HTERT RPE-1 (cell line): ENCODE data around the gene NFATC3.

Source experiments
- in situ Hi-C: fragments of 300-500 bp; cut with MboI; formaldehyde crosslinking; loops from 4 replicates; pipeline ENCODE4 v1.14.3; 2020; ENCODE audit warnings: low sequenced_read_pairs

The NFATC3 gene

GRCh38 chr16:68179855-68180254 is 94.7 kb downstream of the NFATC3 start:
- in situ Hi-C loops: no loop called here

DNA sequence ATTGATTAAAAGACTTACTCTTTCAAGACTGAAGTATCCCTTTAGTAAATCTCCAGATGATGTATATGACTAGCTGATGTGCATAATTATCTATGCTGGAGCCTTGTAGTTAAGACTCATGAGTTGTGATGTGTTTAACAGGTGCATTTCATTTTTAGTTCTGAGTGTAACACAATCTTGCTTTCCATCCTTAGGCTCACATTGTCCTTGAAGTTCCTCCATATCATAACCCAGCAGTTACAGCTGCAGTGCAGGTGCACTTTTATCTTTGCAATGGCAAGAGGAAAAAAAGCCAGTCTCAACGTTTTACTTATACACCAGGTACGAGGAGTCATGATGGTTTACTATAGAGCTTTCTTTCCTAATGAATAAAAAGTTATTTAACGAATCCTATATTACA is 97.9 kb downstream of the NFATC3 start:
- in situ Hi-C loops: no loop called here

- in situ Hi-C loops: no loop called here
Measured at GRCh38 chr16:68186877-68187276, 101.7 kb downstream of the NFATC3 start.

DNA sequence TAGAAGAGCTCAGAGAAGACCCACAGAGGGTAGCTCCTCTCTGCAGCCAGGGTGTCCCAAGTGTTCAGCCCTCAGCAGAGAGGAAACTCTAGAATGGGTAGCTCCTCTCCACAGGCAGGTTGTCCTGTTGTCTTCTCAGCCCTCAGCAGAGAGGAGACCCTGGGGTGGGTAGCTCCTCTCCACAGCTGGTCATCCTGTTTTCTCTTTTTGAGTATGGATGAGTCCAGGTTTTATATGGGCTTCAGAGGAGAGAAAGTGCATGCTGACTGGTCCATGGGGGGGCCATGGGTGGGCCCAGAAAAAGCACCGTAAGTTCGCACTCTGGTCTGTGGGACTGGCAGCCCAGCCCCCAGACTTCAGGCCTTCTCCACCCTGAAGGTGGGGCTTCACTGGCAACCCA is 102.3 kb downstream of the NFATC3 start:
- in situ Hi-C loops: no loop called here

- in situ Hi-C loops: no loop called here
Measured at GRCh38 chr16:68188170-68188569, 103.0 kb downstream of the NFATC3 start.

- in situ Hi-C loops: no loop called here
Measured at GRCh38 chr16:68190081-68190480, 104.9 kb downstream of the NFATC3 start.

DNA sequence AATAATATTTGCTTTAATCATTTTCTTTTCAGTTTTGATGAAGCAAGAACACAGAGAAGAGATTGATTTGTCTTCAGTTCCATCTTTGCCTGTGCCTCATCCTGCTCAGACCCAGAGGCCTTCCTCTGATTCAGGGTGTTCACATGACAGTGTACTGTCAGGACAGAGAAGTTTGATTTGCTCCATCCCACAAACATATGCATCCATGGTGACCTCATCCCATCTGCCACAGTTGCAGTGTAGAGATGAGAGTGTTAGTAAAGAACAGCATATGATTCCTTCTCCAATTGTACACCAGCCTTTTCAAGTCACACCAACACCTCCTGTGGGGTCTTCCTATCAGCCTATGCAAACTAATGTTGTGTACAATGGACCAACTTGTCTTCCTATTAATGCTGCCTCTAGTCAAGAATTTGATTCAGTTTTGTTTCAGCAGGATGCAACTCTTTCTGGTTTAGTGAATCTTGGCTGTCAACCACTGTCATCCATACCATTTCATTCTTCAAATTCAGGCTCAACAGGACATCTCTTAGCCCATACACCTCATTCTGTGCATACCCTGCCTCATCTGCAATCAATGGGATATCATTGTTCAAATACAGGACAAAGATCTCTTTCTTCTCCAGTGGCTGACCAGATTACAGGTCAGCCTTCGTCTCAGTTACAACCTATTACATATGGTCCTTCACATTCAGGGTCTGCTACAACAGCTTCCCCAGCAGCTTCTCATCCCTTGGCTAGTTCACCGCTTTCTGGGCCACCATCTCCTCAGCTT is 105.8 kb downstream of the NFATC3 start:
- in situ Hi-C loops: no loop called here

GRCh38 chr16:68194251-68194650 is 109.1 kb downstream of the NFATC3 start:
- in situ Hi-C loops: no loop called here

DNA sequence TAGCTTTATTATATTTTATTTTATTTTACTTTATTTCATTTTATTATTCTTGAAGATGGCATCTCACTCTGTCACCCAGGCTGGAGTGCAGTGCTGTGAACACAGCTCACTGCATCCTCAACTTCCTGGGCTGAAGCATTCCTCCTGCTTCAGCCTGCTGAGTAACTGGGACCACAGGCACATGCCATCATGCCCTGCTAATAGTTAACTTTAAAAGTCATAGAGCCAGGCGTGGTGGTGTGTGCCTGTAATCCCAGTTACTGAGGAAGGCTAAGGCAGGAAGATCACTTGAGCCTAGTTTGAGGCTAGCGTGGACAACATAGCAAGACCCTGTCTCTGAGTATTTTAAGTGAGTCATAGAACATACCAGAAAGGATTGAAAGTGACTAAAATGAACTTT is 112.1 kb downstream of the NFATC3 start:
- in situ Hi-C loops: no loop called here

DNA sequence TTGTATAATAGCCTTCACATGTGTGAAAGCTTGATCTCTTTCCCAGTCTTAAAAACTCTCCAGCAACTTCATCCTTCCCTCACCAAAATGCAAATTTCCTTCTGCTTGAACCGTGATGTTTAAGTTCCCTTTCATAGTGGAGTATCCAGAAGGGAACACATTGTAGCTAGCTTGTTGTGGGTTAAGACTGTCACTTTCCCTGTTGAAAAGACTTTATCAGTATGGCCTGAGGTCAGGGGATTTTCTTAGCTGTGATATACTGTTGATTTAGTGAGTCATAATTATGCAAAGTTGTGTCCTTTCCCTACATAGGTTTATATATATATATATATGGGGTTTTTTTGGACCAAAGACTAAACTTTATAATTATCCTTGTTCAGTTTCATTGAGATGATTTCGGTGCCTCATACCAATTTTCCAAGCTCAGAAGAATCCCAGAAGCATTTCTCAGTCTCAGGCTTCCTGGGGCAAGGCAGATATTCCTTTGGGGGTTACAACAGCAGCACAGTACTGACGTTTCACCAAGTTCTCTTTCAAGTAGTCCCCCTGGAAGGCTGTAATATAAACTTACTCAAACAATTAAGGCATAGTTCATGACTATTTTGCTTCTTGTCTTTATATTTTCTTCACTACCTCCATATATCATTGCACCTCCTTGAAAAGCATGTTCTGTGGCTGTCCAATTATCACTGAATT is 115.1 kb downstream of the NFATC3 start:
- in situ Hi-C loops: no loop called here

DNA sequence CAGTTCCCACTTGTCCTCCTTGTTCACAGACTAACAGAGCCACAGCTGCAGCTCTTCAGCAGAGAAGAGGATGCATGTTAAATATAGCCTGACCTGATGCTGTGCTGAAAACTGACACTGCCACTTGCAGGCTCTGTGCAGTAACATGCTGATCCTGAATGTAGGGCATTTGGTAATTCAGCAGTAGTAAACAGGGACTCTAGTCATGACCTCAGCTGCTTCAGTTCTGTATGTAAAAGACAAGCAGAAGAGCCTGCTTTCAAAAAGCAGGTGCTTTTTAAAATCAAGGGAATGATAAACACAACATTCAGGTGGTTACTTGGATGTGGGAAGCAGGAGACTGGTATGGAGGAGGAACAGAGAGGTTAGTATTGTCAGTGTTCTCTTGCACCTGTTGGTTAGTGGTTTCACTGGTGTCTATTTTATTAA is 116.9 kb downstream of the NFATC3 start:
- in situ Hi-C loops: no loop called here

DNA sequence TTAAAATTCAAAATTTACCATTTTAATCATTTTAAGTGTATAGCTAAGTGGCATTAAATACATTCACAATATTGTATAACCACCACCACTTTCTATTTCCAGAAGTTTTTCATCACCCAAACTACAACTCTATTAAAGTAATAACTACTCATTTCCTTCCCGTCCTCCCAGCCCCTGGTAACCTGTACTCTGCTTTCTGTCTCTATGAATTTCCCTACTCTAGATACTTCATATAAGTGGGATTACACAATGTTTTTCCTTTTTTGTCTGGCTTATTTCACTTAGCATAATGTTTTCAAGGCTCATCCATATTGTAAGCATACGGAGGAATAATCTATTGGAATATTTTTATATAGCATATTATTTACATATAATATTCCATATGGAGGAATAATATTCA is 121.1 kb downstream of the NFATC3 start:
- in situ Hi-C loops: no loop called here

- in situ Hi-C loops: no loop called here
Measured at GRCh38 chr16:68214726-68215125, 129.6 kb downstream of the NFATC3 start.

DNA sequence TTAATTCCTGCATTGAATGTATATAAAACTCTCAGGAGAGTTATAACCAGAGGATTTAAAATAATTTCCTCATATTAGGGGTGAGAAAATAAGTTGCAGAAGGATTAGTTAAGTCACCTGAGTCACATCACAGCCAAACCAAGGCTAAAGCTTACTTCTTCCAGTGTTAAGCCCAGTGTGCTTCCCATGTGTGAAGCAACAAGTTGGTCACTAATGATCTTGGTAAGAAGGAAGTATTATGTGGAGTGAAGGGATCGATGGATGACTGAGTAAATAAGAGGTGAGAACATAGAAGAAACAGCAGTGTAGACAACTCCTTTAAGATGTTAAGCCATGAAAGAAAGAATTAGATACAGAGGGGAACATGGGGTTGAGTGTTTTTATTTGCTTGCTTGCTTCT is 130.1 kb downstream of the NFATC3 start:
- in situ Hi-C loops: no loop called here

DNA sequence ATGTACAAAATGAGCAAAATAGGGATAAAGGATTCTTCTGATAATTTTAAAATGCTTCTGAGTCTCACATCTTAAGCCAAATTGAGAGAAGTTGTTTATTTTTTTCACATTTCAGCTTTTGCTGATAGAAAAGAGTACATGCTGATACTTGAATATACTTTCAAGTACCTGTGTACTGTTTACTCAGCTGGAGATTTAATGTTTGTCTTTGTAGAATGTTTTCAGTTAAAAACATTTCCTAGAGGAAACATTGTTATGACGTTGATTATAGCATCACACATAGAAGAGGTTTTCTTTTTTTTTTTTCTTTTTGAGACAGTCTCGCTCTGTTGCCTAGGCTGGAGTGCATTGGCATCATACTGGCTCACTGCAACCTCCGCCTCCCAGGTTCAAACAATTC is 131.1 kb downstream of the NFATC3 start:
- in situ Hi-C loops: no loop called here

DNA sequence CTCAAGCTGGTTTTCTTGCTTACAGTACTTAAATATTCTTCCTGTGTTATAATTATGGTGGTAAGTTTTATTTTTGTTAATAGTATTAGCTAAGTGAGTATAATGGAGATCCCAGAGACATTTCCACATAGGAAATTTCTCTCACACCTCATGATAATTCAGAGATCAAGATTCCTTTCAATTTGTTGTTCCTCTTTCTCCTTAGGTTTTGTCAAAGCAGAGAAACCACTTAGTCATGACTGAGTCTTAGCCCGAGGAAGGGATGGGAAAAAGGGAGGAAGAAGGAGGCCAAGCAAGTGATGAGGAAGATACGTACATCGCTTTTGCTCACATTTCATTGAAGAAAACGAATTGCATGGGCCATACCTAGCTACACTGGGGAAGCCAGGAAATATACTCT is 132.3 kb downstream of the NFATC3 start:
- in situ Hi-C loops: no loop called here

DNA sequence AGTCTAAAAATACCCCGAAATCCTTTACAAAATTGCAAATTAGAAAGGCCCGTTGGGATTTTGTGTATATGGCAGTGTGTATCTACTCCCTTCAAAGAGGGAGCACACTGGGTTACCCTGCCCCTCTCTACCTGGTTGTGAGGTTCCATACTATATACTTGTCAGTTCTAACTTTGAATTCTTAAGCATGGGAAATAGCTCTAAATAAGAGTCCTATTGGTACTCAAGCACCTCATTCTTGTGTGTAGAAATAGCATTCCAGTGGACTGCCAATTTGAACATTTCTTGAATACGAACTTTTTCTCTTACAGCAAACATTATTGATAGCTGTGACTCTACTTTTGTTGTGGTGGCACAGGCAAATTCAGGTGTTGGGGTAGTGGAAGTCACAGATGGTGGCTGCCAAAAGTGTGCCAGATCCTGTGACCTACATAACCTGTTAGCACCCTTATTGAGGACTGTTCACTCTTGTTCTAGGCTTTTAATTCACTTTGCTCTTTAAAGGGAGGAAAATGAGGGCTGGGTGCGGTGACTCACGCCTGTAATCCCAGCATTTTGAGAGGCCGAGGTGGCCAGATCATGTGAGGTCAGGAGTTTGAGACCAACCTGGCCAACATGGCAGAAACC is 134.7 kb downstream of the NFATC3 start:
- in situ Hi-C loops: no loop called here

DNA sequence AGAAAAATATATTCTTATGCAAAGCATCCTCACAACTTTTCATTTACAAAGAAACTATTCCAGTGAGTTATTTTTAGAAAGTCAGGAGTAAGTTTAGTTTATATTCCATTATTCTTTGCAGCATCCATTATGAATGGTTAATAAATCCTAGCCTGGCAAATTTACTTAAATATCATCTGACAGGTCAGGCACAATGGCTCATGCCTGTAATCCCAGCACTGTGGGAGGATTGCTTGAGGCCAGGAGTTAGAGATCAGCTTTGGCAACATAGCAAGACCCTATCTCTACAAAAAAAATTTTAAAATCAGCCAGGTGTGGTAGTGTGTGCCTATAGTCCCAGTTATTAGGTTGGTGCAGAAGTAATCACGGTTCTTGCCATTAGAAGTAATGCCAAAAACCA is 137.9 kb downstream of the NFATC3 start:
- in situ Hi-C loops: no loop called here

GRCh38 chr16:68226116-68226515 is 140.9 kb downstream of the NFATC3 start:
- in situ Hi-C loops: no loop called here

DNA sequence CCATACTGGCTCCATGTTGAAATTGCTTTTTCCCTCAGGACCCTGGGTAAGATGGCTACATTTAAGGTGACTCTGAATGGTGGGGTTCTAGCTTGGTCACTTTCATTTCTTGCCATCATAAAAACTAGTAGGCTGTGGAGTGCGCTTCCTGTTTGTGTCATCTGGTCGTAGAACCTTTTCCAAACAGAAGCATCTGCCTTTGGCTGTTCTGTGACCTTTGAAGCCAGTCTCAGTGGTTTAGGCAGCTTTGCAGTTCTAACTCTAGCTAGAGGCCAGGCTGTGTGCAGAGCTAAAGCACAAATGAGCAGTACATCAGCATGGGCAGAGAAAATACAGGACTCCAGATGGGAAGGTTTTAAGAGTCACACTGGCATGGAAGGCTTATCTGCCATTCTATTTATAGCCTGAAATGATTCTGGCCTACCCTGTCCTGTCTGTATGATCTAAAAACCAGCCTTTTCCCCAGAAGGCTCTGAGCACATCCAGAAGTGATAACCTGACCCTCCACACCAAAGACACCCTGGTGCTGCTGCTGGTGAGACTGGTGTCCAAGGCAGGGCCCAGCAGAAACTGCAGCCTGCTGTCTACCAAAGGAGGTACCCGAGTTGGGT is 142.1 kb downstream of the NFATC3 start:
- in situ Hi-C loops: no loop called here

DNA sequence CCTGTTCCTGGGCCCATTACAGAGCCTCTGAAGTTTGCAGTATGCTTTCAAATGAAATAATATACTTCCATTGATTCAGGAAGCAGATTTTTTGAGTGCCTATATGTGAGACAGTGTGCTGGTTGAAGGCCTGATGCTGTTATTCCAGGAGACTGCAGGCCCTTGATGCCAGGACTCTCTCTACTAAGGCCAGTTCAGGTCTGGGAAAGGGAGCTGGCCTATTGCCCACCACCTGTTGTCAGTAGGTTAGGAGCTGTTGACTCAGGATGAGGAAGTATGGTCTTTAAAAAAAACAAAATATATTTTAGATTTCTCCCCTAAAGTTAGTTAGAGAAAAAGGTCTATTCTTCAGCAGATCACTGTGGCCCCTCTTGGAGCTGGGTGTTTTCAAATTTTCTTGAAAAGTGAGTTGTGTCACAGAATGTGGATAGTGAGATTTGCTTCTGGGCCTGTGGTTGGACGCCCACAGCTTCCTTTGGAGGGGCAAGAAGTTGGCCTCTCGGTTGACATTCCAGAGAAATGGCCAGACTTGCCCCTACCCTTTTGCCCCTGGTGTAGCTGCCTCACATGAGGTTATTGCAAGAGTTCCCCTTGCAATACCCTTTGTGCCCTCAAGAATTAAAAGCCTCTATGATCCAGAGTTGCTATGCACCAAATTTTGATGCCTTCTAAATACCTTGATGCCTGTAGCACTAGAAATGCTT is 142.8 kb downstream of the NFATC3 start:
- in situ Hi-C loops: no loop called here
